ENCODE results near the gene PLCH1. TPM values are rescaled to one million over a fixed set of nuclear protein-coding genes. Genes with fewer than 3 reads are reported as not detected.

Gene PLCH1
- total and polyA plus RNA-seq, 10 of the 15 experiments (the other 5 are each of a cell fraction or from before 2014, with no cell fraction given): 0.03 to 0.22 (median 0.04) TPM; not detected in 5

- TF ChIP-seq, protein P1, sequence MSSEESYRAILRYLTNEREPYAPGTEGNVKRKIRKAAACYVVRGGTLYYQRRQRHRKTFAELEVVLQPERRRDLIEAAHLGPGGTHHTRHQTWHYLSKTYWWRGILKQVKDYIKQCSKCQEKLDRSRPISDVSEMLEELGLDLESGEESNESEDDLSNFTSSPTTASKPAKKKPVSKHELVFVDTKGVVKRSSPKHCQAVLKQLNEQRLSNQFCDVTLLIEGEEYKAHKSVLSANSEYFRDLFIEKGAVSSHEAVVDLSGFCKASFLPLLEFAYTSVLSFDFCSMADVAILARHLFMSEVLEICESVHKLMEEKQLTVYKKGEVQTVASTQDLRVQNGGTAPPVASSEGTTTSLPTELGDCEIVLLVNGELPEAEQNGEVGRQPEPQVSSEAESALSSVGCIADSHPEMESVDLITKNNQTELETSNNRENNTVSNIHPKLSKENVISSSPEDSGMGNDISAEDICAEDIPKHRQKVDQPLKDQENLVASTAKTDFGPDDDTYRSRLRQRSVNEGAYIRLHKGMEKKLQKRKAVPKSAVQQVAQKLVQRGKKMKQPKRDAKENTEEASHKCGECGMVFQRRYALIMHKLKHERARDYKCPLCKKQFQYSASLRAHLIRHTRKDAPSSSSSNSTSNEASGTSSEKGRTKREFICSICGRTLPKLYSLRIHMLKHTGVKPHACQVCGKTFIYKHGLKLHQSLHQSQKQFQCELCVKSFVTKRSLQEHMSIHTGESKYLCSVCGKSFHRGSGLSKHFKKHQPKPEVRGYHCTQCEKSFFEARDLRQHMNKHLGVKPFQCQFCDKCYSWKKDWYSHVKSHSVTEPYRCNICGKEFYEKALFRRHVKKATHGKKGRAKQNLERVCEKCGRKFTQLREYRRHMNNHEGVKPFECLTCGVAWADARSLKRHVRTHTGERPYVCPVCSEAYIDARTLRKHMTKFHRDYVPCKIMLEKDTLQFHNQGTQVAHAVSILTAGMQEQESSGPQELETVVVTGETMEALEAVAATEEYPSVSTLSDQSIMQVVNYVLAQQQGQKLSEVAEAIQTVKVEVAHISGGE (CRISPR knock-in tag; IDR thresholded peaks at IDR 0.05): no peak
Observed at GRCh38 chr3:155390351-155390750, 354.5 kb downstream of the PLCH1 start (continued).

DNA sequence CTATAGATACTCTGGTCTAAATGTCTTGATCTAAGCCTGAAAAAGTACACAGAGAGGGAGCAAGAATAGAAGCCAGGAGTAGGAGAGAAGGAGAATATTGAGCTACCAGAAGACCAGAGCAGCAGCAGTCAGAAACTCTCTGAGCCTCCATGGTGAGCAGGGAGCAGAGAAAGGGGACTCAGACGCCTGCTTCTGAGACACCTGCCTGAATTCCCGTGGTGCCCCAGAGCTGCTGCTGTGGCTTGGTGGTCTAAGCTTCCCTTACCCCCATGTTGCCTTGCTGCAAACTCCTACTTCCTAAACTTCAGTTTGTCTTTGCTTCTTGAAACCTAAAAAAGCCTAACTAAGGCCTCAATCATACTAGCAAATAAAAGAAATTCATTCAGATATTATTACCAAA lies 356.5 kb downstream of the PLCH1 start:
- WGBS (ENCODE audit: insufficient coverage, insufficient replicate concordance, low lambda C conversion rate, missing lambda C conversion rate): 0% methylated on average over 2 of the region's 2 CpGs
- H2AFZ ChIP-seq (ENCODE audit: control insufficient read depth, low read depth, low read length): no peak overlapping the region
- FAIRE-seq (no peak), DNase-seq (ENCODE audit: low read depth, low spot score) (no peak), ATAC-seq (no peak)
- H3K36me3 ChIP-seq (ENCODE audit: control insufficient read depth in 2 of 2, insufficient read depth in 2 of 2, low read length in 1 of 2): no peaks in the 10 kb centered on the region
- intact Hi-C loops (cut with micrococcal nuclease; ENCODE audit: unreplicated experiment) (no loop called here), in situ Hi-C loops (cut with MboI) (no loop called here)
- ChIA-PET RAD21 (ENCODE audit: unreplicated experiment) (no interaction called here), POLR2A (no interaction called here), SMC1A (ENCODE audit: uncharacterized antibody, unreplicated experiment) (no interaction called here), CTCF (interaction anchor here (3.0 kb wide), 1 partner anchor 313 kb away, joined by 9 read pairs; no protein-coding TSS in a partner anchor)
- H3K4me1 ChIP-seq (ENCODE audit: control insufficient read depth, insufficient read depth, low read length): no peaks in the 10 kb centered on the region
- no peaks in the 10 kb centered on the region for H4K20me1 ChIP-seq (ENCODE audit: control insufficient read depth, insufficient read depth)
- H3K4me2 ChIP-seq (ENCODE audit: control insufficient read depth, insufficient read depth): no peak overlapping the region
- no TSS peak for BruUV-seq (replicated peaks)
- no peak overlapping the region for H3K27ac ChIP-seq (ENCODE audit: control insufficient read depth, insufficient read depth)
- H3K79me2 ChIP-seq (ENCODE audit: control insufficient read depth, insufficient read depth, low read length): no peaks in the 10 kb centered on the region
- H3K4me3 ChIP-seq: no peak overlapping the region
- no peaks in the 10 kb centered on the region for H3K27me3 ChIP-seq (replicated peaks in 1 of 2; ENCODE audit: control insufficient read depth in 2 of 2, insufficient read depth in 2 of 2, low read length in 1 of 2)
- no peak overlapping the region for H3K9ac ChIP-seq (ENCODE audit: control insufficient read depth, insufficient read depth, low read length)
- no peaks in the 10 kb centered on the region for H3K9me3 ChIP-seq (replicated peaks; ENCODE audit: control insufficient read depth, insufficient read depth, low read length)
- TF ChIP-seq, protein P2, sequence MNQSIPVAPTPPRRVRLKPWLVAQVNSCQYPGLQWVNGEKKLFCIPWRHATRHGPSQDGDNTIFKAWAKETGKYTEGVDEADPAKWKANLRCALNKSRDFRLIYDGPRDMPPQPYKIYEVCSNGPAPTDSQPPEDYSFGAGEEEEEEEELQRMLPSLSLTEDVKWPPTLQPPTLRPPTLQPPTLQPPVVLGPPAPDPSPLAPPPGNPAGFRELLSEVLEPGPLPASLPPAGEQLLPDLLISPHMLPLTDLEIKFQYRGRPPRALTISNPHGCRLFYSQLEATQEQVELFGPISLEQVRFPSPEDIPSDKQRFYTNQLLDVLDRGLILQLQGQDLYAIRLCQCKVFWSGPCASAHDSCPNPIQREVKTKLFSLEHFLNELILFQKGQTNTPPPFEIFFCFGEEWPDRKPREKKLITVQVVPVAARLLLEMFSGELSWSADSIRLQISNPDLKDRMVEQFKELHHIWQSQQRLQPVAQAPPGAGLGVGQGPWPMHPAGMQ (IDR thresholded peaks at IDR 0.05; ENCODE audit: borderline replicate concordance): no peak
- TF ChIP-seq POU2F2 (IDR thresholded peaks at IDR 0.05; ENCODE audit: borderline replicate concordance, low read depth, low read length) (no peak), ESRRA (IDR thresholded peaks at IDR 0.05; ENCODE audit: low read length) (no peak), SIN3A (IDR thresholded peaks at IDR 0.05; ENCODE audit: low read depth, low read length) (no peak), PAX8 (IDR thresholded peaks at IDR 0.05) (no peak), E2F8 (IDR thresholded peaks at IDR 0.05; ENCODE audit: low read depth, partially characterized antibody) (no peak), CHD1 (IDR thresholded peaks at IDR 0.05; ENCODE audit: low read depth, low read length) (no peak)
- TF ChIP-seq, protein P3, sequence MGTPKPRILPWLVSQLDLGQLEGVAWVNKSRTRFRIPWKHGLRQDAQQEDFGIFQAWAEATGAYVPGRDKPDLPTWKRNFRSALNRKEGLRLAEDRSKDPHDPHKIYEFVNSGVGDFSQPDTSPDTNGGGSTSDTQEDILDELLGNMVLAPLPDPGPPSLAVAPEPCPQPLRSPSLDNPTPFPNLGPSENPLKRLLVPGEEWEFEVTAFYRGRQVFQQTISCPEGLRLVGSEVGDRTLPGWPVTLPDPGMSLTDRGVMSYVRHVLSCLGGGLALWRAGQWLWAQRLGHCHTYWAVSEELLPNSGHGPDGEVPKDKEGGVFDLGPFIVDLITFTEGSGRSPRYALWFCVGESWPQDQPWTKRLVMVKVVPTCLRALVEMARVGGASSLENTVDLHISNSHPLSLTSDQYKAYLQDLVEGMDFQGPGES (IDR thresholded peaks at IDR 0.05): no peak
- TF ChIP-seq, protein P4, sequence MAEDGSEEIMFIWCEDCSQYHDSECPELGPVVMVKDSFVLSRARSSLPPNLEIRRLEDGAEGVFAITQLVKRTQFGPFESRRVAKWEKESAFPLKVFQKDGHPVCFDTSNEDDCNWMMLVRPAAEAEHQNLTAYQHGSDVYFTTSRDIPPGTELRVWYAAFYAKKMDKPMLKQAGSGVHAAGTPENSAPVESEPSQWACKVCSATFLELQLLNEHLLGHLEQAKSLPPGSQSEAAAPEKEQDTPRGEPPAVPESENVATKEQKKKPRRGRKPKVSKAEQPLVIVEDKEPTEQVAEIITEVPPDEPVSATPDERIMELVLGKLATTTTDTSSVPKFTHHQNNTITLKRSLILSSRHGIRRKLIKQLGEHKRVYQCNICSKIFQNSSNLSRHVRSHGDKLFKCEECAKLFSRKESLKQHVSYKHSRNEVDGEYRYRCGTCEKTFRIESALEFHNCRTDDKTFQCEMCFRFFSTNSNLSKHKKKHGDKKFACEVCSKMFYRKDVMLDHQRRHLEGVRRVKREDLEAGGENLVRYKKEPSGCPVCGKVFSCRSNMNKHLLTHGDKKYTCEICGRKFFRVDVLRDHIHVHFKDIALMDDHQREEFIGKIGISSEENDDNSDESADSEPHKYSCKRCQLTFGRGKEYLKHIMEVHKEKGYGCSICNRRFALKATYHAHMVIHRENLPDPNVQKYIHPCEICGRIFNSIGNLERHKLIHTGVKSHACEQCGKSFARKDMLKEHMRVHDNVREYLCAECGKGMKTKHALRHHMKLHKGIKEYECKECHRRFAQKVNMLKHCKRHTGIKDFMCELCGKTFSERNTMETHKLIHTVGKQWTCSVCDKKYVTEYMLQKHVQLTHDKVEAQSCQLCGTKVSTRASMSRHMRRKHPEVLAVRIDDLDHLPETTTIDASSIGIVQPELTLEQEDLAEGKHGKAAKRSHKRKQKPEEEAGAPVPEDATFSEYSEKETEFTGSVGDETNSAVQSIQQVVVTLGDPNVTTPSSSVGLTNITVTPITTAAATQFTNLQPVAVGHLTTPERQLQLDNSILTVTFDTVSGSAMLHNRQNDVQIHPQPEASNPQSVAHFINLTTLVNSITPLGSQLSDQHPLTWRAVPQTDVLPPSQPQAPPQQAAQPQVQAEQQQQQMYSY (CRISPR knock-in tag; IDR thresholded peaks at IDR 0.05): no peak
